GM19351 (cell line): ENCODE results near the gene RNF208.

Source experiments
- ATAC-seq: cut with Tn5 transposase; IDR thresholded peaks from one replicate; pipeline ENCODE4 v1.9.1; 2021; ENCODE audit warnings: mild to moderate bottlenecking, moderate library complexity; ENCODE audit not compliant: unreplicated experiment

RNF208 gene

DNA sequence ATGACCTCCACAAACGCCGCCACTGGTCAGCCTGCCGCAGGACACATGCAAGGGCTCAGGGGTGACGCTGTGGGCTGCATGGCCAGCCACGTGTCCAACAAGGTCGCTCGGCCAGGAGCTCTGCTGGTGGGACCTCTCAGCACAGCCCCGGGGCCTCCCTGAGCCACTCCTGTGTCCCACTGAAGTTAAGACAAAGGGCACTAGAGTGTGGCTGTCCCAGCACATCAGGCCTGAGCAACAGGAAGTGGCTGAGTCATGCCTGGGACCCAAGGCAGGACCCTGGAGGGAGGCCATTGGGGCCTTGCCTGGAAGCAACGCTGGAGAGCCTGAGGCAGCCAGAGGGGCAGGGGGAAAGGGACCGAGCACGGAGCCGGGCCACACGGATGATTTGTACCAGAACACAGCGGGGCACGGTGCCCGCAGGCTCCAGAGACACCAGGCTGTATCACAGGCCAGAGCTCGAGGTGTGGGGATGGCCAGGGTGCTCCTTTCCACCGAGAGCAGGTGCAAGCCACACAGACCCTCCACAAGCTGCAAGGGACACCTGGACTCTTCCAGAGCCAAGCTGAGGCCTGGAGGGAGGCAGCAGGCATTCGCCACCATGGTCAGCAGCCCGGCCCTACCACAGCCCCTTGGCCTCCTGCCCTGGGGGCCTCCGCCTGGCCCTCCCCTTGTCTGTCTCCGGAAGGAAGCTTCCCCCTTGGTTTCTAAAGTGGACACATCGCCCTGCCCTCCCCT is 43.7 kb downstream of the RNF208 start:
- ATAC-seq: no peak

GRCh38 chr9:137176302-137177182 is 45.5 kb downstream of the RNF208 start:
- no peak for ATAC-seq

DNA sequence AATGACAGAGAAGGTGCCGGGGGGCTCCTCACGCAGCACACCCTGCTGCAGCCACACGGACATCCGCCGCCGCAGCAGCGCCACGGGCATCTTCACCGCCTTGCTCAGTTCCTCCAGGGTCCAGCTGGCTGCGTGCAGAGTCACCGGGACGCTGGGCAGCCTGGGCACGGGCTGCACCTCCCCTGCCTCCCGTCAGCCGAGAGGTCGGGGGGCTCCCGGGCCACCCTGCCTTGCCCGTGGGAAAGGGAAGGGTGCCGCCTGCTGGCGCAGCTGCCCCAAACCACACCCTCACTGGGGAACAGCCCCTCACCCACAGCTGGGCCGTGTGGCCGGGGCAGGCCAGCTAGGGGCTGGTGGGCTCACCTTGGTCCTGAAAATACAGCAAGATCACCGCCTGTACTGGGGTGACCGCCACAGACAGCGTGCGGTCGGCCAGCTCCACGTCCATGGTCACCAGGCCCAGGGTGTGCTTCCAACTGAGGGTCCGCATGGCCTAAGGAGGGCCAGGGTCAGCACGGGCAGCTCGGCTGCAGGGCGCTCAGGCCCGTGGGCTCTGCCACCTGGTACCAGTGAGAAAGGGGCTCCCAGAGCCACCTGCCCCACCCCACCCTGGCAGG is 46.6 kb downstream of the RNF208 start:
- no peak for ATAC-seq

DNA sequence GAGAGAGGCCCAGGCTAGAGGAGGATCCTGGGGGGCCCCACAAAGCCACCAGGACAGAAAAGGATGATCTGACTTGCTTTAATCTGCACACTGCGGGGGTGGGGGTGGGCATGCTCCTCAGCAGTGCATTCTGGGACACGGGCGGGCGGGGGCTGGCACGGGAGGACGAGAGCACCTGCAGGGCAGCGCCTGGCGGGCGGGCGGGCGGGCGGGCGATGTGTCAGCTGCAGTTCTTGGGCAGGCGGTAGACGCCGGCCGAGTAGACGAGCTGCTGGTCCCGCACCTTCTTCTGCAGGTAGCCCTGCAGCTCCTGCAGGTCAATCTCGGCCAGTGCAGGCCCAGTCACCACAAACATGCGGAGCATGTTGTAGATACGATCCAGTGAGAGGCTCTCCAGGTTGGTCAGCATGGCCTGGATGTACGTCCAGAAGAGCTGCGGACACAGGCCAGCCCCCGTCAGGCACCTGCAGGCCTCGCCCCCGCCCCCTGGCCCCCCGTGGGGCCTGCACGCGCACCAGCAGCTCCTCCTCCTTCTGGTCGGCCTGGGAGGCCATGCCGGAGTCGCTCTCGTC is 47.2 kb downstream of the RNF208 start:
- ATAC-seq: no peak

DNA sequence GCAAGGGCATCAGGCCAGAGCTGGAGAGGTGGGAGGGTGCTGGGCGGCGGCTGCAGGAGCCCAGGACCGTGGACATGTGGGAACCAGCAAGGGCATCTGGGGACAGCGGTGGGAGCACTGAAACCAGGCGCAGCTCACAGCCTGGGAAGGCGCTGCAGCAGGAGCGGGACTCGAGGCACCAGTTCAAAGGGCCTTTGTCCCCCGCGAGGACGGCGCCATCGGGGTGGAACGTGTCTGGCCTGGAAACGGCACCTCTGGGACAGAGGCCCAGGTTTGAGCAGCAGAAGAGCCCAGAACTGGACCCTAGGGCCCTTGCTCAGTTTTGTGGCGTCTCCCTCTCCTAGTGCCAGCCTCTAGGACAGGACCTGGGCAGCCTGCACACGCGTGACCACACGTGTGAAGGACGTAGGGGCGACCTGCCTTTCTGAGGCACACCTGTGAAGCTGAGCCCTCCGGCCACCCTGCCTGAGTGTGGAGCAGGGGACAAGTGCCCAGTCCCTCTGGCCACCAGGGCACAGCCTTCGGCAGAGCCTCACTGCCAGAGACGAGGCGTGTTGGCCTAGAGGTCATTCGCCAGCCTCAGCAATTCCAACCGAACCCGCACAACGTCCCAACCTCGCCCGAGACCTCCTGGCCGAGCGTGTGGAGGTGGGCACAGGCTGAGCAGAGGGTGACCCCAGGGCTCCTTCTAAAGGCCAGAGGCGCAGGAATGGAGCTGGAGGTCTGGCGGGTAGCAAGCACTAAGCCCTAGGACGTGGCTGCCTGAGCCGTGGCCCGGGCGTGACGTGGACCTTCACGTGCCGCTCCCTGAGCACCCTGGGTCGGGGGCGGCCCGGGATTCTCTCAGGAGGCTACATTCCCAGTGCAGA is 48.0 kb downstream of the RNF208 start:
- no peak for ATAC-seq

GRCh38 chr9:137172901-137173795 is 48.9 kb downstream of the RNF208 start:
- ATAC-seq: no peak

- ATAC-seq: no peak
Observed at GRCh38 chr9:137171149-137171900, 50.7 kb downstream of the RNF208 start.

- no peak for ATAC-seq
Observed at GRCh38 chr9:137170486-137171148, 51.4 kb downstream of the RNF208 start.
